GM18870 (cell line): Measurements from ENCODE around the gene TSC22D4.
A peak's percentile ranks its signal among the peaks of the same experiment; 100 is the strongest.
"Not testable (repeated sequence)": the region's sequence is repeated elsewhere in the genome, so short reads cannot be mapped to it uniquely, and the experiment has no call there.

ENCODE experiments used
- ATAC-seq: cut with Tn5 transposase; IDR thresholded peaks from one replicate; pipeline ENCODE4 v1.9.1; 2021; ENCODE audit warnings: moderate library complexity; ENCODE audit not compliant: unreplicated experiment

The TSC22D4 gene

GRCh38 chr7:100478958-100479660, at the start of gene TSC22D4:
Gene TSC22D4 (minus strand): TSS chr7:100479214. CDS start chr7:100478038, 1,176 bp downstream.
- ATAC-seq: peak; percentile 54

- not testable (repeated sequence) for ATAC-seq
These were observed 49.3 kb upstream of the TSC22D4 start for GRCh38 chr7:100528108-100528866.

GRCh38 chr7:100523192-100523591, 44.2 kb upstream of the TSC22D4 start:
- not testable (repeated sequence) for ATAC-seq

GRCh38 chr7:100521909-100522593, 43.0 kb upstream of the TSC22D4 start:
- ATAC-seq: not testable (repeated sequence)

- ATAC-seq: no peak
These were observed 42.1 kb upstream of the TSC22D4 start for GRCh38 chr7:100521076-100521475.

- ATAC-seq: no peak
These were observed 41.1 kb upstream of the TSC22D4 start for GRCh38 chr7:100520138-100520537.

GRCh38 chr7:100519580-100519979, 40.6 kb upstream of the TSC22D4 start:
- ATAC-seq: no peak

GRCh38 chr7:100517305-100517704, 38.3 kb upstream of the TSC22D4 start:
- ATAC-seq: no peak

GRCh38 chr7:100516135-100516812, 37.3 kb upstream of the TSC22D4 start:
- no peak for ATAC-seq

GRCh38 chr7:100515072-100515532, 36.1 kb upstream of the TSC22D4 start:
- no peak for ATAC-seq

GRCh38 chr7:100513212-100513810, 34.3 kb upstream of the TSC22D4 start:
- no peak for ATAC-seq

- ATAC-seq: no peak
These were observed 31.6 kb upstream of the TSC22D4 start for GRCh38 chr7:100510437-100511239.

- ATAC-seq: no peak
These were observed 30.2 kb upstream of the TSC22D4 start for GRCh38 chr7:100509231-100509630.

GRCh38 chr7:100506356-100506923, 27.4 kb upstream of the TSC22D4 start:
- no peak for ATAC-seq

- no peak for ATAC-seq
These were observed 26.0 kb upstream of the TSC22D4 start for GRCh38 chr7:100504887-100505611.

GRCh38 chr7:100504031-100504430, 25.0 kb upstream of the TSC22D4 start:
- not testable (repeated sequence) for ATAC-seq

- ATAC-seq: not testable (repeated sequence)
These were observed 21.7 kb upstream of the TSC22D4 start for GRCh38 chr7:100500743-100501142.

GRCh38 chr7:100496509-100496908, 17.5 kb upstream of the TSC22D4 start:
- ATAC-seq: no peak
